ELF-1 (cell line): ENCODE measurements around the gene DNAH8.
A peak's percentile ranks its signal among the peaks of the same experiment; 100 is the strongest.
"Not testable (repeated sequence)": the region's sequence is repeated elsewhere in the genome, so short reads cannot be mapped to it uniquely, and the experiment has no call there.

Experiments used
- DNase-seq: peaks from one replicate; pipeline ENCODE4 v3.0.0-alpha.2; 2016; ENCODE audit warnings: low read depth, low spot score

Gene DNAH8

GRCh38 chr6:38901802-38902522 is 186.9 kb downstream of the DNAH8 start:
- peak; percentile 32 for DNase-seq

DNA sequence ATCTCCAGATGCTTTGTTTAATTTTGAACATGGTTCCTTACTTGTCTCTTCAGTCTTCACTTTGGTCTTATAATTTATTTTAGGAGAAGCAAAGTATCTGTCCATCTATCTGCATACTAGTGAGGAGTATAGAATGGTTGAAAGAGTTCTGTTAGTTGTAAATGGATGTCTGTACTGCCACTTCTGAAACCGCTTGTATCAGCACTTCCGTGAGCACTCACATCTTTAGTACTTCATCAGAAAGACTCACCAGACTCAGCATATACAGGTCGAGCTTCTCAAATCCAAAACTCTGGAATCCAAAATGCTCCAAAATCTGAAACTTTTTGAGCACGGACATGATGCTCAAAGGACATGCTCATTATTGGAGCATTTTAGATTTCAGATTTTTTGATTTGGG is 191.5 kb downstream of the DNAH8 start:
- DNase-seq: no peak

- DNase-seq: no peak
These were observed 192.2 kb downstream of the DNAH8 start for GRCh38 chr6:38907264-38907663.

GRCh38 chr6:38909015-38909730 is 194.1 kb downstream of the DNAH8 start:
- no peak for DNase-seq

DNA sequence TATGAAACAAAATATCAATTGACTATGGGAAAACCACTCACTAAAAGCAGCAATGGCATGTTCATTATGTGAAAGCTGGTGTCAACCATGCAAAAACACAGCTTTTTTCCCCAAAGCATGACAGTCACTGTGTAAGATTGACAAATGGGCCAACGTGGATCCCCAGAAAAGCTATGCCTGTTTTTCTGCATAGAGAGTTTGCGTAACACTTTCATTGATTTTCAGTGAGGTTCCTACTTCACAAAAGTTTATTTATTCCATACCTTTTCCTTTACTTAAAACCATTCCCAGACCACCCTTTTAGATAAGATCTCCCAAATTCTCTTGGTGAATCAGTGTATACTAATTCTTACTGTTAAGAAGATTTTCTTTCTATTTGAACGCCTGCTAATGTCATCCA is 195.1 kb downstream of the DNAH8 start:
- no peak for DNase-seq

GRCh38 chr6:38912378-38912777 is 197.3 kb downstream of the DNAH8 start:
- DNase-seq: no peak

- no peak for DNase-seq
These were observed 200.3 kb downstream of the DNAH8 start for GRCh38 chr6:38915205-38915925.

GRCh38 chr6:38921540-38921939 is 206.4 kb downstream of the DNAH8 start:
- not testable (repeated sequence) for DNase-seq

GRCh38 chr6:38924791-38925509 is 209.8 kb downstream of the DNAH8 start:
- DNase-seq: no peak

GRCh38 chr6:38929560-38929959 is 214.4 kb downstream of the DNAH8 start:
- DNase-seq: no peak

GRCh38 chr6:38933426-38933825 is 218.3 kb downstream of the DNAH8 start:
- no peak for DNase-seq

GRCh38 chr6:38935051-38935450 is 219.9 kb downstream of the DNAH8 start:
- DNase-seq: no peak

GRCh38 chr6:38937839-38938613 is 222.9 kb downstream of the DNAH8 start:
- DNase-seq: no peak

DNA sequence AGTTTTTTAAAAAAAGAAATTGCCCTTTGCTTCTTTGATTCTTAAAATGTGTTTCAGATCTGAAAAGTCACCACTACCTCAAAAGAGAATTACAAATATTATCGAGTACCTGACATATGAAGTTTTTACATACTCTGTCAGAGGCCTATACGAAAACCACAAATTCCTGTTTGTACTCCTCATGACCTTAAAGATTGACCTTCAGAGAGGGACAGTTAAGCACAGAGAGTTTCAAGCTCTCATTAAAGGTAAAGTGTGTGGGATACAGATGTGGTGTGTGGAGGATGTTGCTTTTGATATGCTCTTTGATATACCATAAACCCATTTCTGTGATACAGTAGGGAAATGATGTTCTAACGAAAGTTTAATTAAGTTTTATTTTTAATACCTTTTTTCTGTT is 223.6 kb downstream of the DNAH8 start:
- no peak for DNase-seq

DNA sequence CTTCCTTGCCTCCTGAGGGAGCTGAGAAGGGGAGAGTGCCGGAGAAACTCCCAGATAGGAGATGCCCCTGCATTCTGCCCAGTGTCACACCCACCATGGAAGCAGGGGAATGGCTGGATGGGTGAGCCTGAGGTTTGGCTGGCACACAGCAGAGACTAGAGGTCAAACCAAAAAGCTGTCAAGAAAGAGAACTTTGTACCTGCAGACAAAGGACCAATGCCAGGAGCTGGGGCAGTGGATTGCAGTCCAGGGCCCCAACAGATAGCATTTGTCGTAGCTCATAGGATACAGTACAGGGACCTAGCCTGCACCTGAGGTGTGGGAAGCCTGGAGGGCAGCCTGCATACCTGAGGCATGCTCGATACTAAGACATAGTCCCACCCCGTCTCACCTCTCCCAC is 227.3 kb downstream of the DNAH8 start:
- DNase-seq: no peak

GRCh38 chr6:38942965-38943364 is 227.9 kb downstream of the DNAH8 start:
- DNase-seq: no peak

GRCh38 chr6:38943964-38944363 is 228.9 kb downstream of the DNAH8 start:
- DNase-seq: peak; percentile 13

- no peak for DNase-seq
These were observed 229.7 kb downstream of the DNAH8 start for GRCh38 chr6:38944655-38945279.

DNA sequence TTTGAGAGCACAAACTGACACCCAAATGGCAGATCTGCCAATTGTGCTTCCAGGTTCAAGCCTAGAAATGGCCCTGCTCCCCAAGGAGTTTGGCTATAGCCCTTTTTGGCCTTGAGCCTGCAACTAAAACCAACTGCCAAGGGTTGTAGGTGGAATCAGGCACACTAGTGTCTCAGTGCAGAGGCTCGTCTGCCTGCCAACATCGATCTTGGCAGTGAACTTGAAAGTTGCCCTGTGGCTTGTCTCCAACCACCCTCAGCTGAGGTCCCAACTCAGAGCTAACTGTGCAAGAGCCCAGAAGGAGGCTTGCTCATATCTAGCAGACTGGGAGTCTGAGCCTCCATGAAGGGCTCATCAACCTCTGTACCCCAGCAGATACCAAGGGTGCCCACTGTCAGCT is 240.8 kb downstream of the DNAH8 start:
- no peak for DNase-seq

DNA sequence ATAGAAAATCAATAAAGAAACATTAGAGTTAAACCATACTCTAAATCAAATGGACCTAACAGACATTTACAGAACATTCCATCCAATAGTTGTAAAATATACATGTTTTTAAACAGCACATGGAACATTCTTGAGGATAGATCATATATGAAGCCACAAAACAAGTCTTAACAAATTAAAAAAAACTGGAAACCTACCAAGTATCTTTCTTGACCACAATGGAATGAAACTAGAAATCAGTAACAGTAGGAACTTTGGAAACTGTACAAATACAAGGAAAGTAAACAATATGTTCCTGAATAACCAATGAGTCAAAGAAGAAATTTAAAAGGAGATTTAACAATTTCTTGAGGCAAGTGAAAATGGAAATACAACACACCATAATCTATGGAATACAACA is 242.3 kb downstream of the DNAH8 start:
- no peak for DNase-seq

DNA sequence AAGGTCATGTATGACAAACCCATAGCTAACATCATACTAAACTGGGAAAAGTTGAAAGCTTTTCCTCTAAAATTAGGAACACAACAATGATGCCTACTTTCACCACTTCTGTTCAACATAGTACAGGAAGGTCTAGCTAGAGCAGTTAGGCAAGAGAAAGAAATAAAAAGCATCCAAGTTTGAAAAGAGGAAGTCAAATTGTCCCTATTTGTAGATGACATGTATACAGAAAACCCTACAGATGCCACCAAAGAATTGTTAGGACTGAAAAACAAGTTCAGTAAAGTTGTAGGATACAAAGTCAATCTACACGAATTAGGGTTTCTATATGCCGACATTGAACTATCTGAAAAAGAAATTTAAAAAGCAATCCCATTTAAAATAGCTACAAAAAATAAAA is 244.0 kb downstream of the DNAH8 start:
- DNase-seq: no peak
